Measurements from ENCODE around the gene FNDC3B.
"Not testable (repeated sequence)": the region's sequence is repeated elsewhere in the genome, so short reads cannot be mapped to it uniquely, and the experiment has no call there.

The FNDC3B gene

DNA sequence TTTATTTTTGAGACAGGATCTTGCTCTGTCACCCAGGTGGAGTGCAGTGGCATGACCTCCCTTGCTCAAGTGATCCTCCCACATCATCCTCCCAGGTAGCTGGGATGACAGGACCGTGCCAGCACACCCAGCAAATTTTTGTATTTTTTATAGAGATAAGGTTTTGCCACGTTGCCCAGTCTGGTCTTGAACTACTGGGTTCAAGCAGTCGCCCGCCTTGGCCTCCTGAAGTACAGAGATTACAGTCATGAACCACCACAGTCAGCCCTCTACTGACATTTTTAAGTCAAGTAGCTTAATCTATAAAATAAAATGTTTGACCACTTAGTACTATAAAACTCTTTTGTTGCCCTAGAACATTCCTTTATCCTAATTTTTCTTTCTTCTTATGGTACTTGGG, 198.8 kb downstream of the FNDC3B start:
- TF ChIP-seq, protein P1, sequence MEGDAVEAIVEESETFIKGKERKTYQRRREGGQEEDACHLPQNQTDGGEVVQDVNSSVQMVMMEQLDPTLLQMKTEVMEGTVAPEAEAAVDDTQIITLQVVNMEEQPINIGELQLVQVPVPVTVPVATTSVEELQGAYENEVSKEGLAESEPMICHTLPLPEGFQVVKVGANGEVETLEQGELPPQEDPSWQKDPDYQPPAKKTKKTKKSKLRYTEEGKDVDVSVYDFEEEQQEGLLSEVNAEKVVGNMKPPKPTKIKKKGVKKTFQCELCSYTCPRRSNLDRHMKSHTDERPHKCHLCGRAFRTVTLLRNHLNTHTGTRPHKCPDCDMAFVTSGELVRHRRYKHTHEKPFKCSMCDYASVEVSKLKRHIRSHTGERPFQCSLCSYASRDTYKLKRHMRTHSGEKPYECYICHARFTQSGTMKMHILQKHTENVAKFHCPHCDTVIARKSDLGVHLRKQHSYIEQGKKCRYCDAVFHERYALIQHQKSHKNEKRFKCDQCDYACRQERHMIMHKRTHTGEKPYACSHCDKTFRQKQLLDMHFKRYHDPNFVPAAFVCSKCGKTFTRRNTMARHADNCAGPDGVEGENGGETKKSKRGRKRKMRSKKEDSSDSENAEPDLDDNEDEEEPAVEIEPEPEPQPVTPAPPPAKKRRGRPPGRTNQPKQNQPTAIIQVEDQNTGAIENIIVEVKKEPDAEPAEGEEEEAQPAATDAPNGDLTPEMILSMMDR (IDR thresholded peaks at IDR 0.05; ENCODE audit: insufficient read depth, low read depth, low read length, missing control alignments): no peak
- H3K4me3 ChIP-seq (ENCODE audit: low read depth, low read length): no peak overlapping the region
- no peak for DNase-seq (ENCODE audit: low read depth)

DNA sequence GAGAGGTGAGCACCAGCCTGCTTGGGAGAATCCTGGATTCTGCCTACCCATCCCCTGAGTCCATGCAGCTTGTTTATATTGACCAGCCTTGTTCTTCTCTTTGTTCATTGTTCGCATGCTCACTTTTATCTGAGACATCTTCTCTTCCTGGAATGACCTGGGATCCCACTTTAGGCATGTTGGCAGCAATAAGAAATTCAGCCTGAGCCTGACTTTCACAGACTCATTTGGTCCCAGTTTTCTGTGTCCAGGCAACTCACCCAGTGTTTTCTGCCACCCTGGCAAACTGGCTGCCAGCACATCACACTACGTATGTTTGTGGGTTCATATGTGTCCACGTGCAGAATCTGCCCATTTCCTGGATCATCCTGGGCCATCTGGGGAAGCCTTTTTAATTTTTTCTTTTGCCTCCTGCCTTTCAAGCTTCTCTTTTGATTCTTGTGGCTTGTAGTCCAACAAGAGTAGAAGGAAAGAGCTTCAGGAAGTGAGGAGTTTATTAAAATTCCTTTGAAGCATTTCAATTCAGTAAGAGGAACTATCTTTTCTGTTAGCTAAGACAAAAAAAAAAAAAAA, 199.9 kb downstream of the FNDC3B start:
- H3K4me3 ChIP-seq (ENCODE audit: low read depth, low read length): no peak overlapping the region
- no peak for DNase-seq (ENCODE audit: low read depth)
- TF ChIP-seq, protein P1 (IDR thresholded peaks at IDR 0.05; ENCODE audit: insufficient read depth, low read depth, low read length, missing control alignments): no peak

DNA sequence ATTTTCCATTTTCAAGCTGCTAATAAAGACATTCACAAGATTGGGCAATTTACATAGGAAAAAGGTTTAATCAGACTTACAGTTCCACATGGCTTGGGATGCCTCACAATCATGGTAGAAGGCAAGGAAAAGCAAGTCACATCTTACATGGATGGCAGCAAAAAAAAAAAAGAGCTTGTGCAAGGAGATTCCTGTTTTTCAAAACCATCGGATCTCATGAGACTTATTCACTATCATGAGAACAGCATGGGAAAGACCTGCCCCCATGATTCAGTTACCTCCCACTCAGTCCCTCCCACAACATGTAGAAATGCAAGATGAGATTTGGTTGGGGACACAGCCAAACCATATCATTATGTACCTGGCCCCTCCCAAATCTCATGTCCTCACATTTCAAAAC, 202.0 kb downstream of the FNDC3B start:
- TF ChIP-seq, protein P1 (IDR thresholded peaks at IDR 0.05; ENCODE audit: insufficient read depth, low read depth, low read length, missing control alignments): no peak
- no peak for DNase-seq (ENCODE audit: low read depth)
- no peak overlapping the region for H3K4me3 ChIP-seq (ENCODE audit: low read depth, low read length)

DNA sequence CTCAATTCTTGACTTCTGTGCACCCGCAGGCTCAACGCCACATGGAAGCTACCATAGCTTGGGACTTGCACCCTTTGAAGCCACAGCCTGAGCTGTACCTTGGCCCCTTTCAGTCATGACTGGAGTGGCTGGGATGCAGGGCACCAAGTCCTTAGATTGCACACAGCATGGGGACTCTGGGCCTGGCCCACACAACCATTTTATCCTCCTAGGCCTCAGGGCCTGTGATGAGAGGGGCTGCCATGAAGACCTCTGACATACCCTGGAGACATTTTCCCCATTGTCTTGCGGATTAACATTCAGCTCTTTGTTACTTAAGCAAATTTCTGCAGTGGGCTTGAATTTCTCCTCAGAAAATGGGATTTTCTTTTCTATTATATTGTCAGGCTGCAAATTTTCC, 203.1 kb downstream of the FNDC3B start:
- not testable (repeated sequence) for H3K4me3 ChIP-seq (ENCODE audit: low read depth, low read length); DNase-seq (ENCODE audit: low read depth)

DNA sequence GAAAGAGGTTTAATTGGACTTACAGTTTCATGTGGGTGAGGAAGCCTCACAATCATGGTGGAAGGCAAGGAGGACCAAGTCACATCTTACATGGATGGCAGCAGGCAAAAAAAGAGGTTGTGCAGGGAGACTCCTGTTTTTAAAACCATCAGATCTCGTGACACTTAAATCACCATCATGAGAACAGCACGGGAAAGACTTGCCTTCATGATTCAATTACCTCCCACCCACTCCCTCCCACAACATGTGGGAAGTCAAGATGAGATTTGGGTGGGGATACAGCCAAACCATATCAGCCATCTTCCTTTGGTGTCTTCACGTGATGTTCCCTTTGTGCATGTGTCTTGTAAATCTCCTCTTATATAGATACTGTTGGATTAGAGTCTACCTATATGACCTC, 204.0 kb downstream of the FNDC3B start:
- not testable (repeated sequence) for DNase-seq (ENCODE audit: low read depth); H3K4me3 ChIP-seq (ENCODE audit: low read depth, low read length)

DNA sequence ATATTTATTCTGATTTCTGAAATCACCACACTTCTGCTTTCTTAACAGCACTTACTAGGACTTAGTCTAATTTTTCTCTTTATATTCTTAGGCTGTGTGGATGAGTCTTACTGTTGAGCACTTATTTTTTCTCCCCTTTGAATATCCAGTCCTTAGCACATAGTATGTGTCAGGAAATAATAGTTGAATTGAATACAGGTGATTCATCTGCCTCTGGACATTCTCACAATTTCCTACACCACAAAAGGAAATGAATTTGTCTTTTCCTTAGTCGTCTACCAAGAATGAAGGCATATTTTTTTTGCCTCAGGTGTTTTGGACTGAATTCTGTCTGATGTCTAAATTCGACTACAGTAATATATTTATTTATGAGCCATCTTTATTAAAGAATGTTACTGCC, 204.6 kb downstream of the FNDC3B start:
- TF ChIP-seq, protein P1 (IDR thresholded peaks at IDR 0.05; ENCODE audit: insufficient read depth, low read depth, low read length, missing control alignments): no peak

DNA sequence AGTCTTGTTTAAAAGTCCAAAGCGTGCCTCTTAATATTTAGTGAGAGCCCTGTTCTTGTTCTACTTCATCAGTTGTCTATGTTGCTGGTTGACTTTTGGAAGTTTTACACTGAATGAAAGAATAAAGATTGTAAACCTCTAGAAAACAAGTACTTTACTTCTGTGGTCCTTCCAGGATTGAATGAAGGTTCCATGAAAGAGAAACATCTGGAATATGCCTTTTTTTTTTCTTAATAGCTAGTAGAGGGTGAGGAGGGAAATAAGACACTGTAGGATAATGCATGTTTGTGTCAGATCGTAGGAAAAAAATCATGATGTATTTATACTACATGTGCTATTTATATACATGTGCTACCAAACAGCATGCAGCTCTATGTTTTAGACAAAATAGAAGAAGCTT, 205.9 kb downstream of the FNDC3B start:
- no peak for DNase-seq (ENCODE audit: low read depth)
- TF ChIP-seq, protein P1 (IDR thresholded peaks at IDR 0.05; ENCODE audit: insufficient read depth, low read depth, low read length, missing control alignments): no peak
- H3K4me3 ChIP-seq (ENCODE audit: low read depth, low read length): no peak overlapping the region

More for the DNA sequence above, 204.6 kb downstream of the FNDC3B start:
- H3K4me3 ChIP-seq (ENCODE audit: low read depth, low read length): no peak overlapping the region
- no peak for DNase-seq (ENCODE audit: low read depth)

DNA sequence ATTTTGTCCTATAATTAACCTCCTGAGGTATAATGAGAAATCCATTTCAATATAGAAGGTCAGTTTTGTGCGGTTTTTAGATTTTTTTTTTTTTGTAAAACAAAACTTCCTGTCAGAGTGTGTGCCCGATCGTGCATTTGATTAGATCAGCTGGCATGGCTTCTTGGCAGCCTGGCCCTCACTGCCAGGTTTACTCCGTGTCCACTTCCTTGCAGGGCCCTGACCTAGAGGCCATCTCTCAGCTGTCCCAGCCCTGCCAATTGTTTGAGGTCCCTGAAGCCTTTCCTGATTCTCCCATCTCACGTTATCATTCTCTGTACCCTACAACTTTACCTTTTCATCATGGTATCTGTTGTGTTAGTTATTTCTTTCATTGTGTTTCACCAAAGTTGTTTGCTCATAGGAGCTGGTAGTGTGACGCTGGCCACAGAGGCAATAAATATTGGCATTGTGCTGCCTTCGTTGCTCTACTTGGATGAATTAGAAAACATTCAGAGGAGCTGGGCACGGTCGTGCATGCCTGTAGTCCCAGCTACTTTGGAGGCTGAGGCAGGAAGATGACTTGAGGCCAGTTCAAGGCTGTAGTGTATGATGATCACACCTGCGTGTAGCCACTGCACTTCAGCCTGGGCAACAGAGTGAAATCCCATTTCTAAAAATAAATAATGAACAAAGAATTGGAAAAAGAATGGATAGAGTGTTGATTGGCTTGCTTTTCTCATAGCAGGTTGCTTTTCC, 206.9 kb downstream of the FNDC3B start:
- TF ChIP-seq, protein P1 (IDR thresholded peaks at IDR 0.05; ENCODE audit: insufficient read depth, low read depth, low read length, missing control alignments): no peak
- no peak overlapping the region for H3K4me3 ChIP-seq (ENCODE audit: low read depth, low read length)
- no peak for DNase-seq (ENCODE audit: low read depth)
